Adrenal gland (tissue), 12 donors: ENCODE measurements around the gene VWA2. TPM values are rescaled to one million over a fixed set of nuclear protein-coding genes. Genes with fewer than 3 reads are reported as not detected.

Source experiments
- DNase-seq, 7 donors: peaks; one replicate each; pipeline ENCODE4 v3.0.0-alpha.2; 2019 to 2020
- H3K27ac ChIP-seq, 5 donors: fragments of 200-600 bp; sonication (generic) in 4 of 5; 1 replicate in 3 of 5; 2 replicates in 2 of 5; pipeline versions ENCODE4 v1.5.1 to v1.8.0; 2016 to 2020; ENCODE audit warnings: mild to moderate bottlenecking in 1 of 5
- H3K27me3 ChIP-seq: fragments of 200-600 bp; 2 replicates; pipeline ENCODE4 v1.8.0; 2021
- H3K36me3 ChIP-seq, 2 donors: fragments of 200-600 bp; replicated peaks in 1 of 2; 1 replicate in 1 of 2; 2 replicates in 1 of 2; pipeline versions ENCODE4 v1.5.1 to v1.8.0; 2018 to 2022
- H3K4me1 ChIP-seq, 2 donors: fragments of 200-600 bp; replicated peaks in 1 of 2; 1 replicate in 1 of 2; 2 replicates in 1 of 2; pipeline versions ENCODE4 v1.5.1 to v1.8.0; 2018 to 2021
- H3K4me3 ChIP-seq, 4 donors: fragments of 200-600 bp; sonication (generic) in 3 of 4; one replicate each; pipeline ENCODE4 v1.5.1; 2016 to 2018
- H3K9me3 ChIP-seq, 3 donors: fragments of 200-600 bp; sonication (generic) in 1 of 3; replicated peaks in 1 of 3; 1 replicate in 2 of 3; 2 replicates in 1 of 3; pipeline versions ENCODE4 v1.5.1 to v1.8.0; 2016 to 2021
- CTCF ChIP-seq, 6 experiments: fragments of 450-650 bp in 4 of 6; fragments of 200-600 bp in 2 of 6; sonication (generic) in 1 of 6; IDR thresholded peaks; 1 replicate in 5 of 6; 2 replicates in 1 of 6; pipeline versions ENCODE4 v1.5.1 to v1.8.0; 2016 to 2021; ENCODE audit warnings: antibody characterized with exemption in 6 of 6, mild to moderate bottlenecking in 2 of 6, moderate library complexity in 1 of 6
- POLR2A ChIP-seq, 2 donors: fragments of 450-650 bp; IDR thresholded peaks; one replicate each; pipeline ENCODE4 v1.6.1; 2017; ENCODE audit warnings: antibody characterized with exemption in 2 of 2, mild to moderate bottlenecking in 2 of 2, moderate library complexity in 1 of 2
- WGBS, 4 donors: extraction: QIAGEN DNeasy Blood & Tissue Kit in 2 of 4; methylation state at CpG; one replicate each; pipeline versions ENCODE4 v1.1.5 to v1.1.7; 2013 to 2017; 5-methylcytosine and 5-hydroxymethylcytosine counted together
- intact Hi-C, 2 donors: fragments of 100-400 bp; cut with DNase I; formaldehyde crosslinking; loops; one replicate each; pipeline versions ENCODE4 v1.14.1 to v1.15.0; 2022 to 2023
- polyA plus RNA-seq, 3 donors: library from polyadenylated mRNA; stranded (reverse); fragments of 200-250 nt in 2 of 3; fragments of 350-450 nt in 1 of 3; fragmentation: Illumina TruSeq in 1 of 3; extraction: RNeasy Lipid Tissue Mini Kit (QIAGEN cat#74804) in 1 of 3; gene quantifications; one replicate each; pipeline ENCODE4 v1.2.3, GENCODE V29; 2013 to 2014
- total RNA-seq, 9 donors: library from RNA; depleted of rRNA in 4 of 9; stranded (reverse); fragments of >200 nt in 4 of 9; fragments of 120-200 nt in 1 of 9; fragmentation: NEBNext Ultra II Directional in 1 of 9; extraction: Animal tissue kit (Norgen Biotek cat#: 25700) in 1 of 9; gene quantifications; one replicate each; pipeline versions ENCODE4 v1.1.0 to v1.2.4, GENCODE V29; 2013 to 2023
- donor health status: healthy with polysubstance abuse.
- donor health status: Bipolar disorder and iron deficiency.
- donor health status: DM: yes; HTN: yes; CAD: no.
- donor health status: DM: no; HTN: no; CAD: no.
- donor health status: DM: no; HTN: no; CAD: no.
- donor health status: DM: yes; HTN: yes; CAD: no.

The VWA2 gene
- total and polyA plus RNA-seq, 12 donors = 0.15 TPM; not detected in 11

GRCh38 chr10:114290038-114290437 is 51.0 kb downstream of the VWA2 start:
- H3K9me3 ChIP-seq = peaks cover 0 to 1% (median 0%) of the 10 kb centered on the region in 3 donors
- H3K4me3 ChIP-seq = no peak overlapping the region
- intact Hi-C loops = no loop called here
- no peaks in the 10 kb centered on the region for H3K4me1 ChIP-seq
- TF ChIP-seq CTCF (IDR thresholded peaks at IDR 0.05) (no peak), POLR2A (IDR thresholded peaks at IDR 0.05) (no peak)
- 90 to 95% (median 92%) methylated on average over 9 to 10 of the region's 10 CpGs for WGBS, 4 donors
- no peak overlapping the region for H3K27ac ChIP-seq
- no peaks in the 10 kb centered on the region for H3K27me3 ChIP-seq
- H3K36me3 ChIP-seq = no peaks in the 10 kb centered on the region
- no peak for DNase-seq

GRCh38 chr10:114291076-114291475 is 52.0 kb downstream of the VWA2 start:
- no peak for DNase-seq
- H3K4me3 ChIP-seq = no peak overlapping the region
- peaks cover 0 to 4% (median 0%) of the 10 kb centered on the region in 3 donors for H3K9me3 ChIP-seq
- intact Hi-C loops = no loop called here
- H3K27me3 ChIP-seq = no peaks in the 10 kb centered on the region
- no peak for TF ChIP-seq CTCF (IDR thresholded peaks at IDR 0.05)
- TF ChIP-seq POLR2A (IDR thresholded peaks at IDR 0.05) = no peak
- H3K36me3 ChIP-seq = no peaks in the 10 kb centered on the region
- WGBS, 4 donors = 74 to 88% (median 79%) methylated on average over 7 of the region's 7 CpGs
- no peak overlapping the region for H3K27ac ChIP-seq
- no peaks in the 10 kb centered on the region for H3K4me1 ChIP-seq

DNA sequence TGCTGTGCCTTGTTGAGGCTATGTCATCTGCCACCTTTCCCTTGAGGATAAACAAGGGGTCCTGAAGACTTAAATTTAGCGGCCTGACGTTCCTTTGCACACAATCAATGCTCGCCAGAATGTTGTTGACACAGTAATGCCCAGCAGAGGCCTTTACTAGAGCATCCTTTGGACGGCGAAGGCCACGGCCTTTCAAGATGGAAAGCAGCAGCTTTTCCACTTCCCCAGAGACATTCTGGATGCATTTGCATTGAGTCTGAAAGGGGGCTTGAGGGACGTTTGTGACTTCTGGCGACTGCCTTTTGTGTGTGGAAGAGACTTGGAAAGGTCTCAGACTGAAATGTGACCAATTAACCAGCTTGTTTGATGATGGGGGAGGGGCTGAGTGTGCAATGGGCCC is 52.5 kb downstream of the VWA2 start:
- DNase-seq = no peak
- H3K4me1 ChIP-seq = no peaks in the 10 kb centered on the region
- intact Hi-C loops = no loop called here
- 82 to 85% (median 84%) methylated on average over 8 of the region's 8 CpGs for WGBS, 4 donors
- no peaks in the 10 kb centered on the region for H3K27me3 ChIP-seq
- H3K4me3 ChIP-seq = no peak overlapping the region
- peaks cover 0 to 4% (median 0%) of the 10 kb centered on the region in 3 donors for H3K9me3 ChIP-seq
- no peak for TF ChIP-seq POLR2A (IDR thresholded peaks at IDR 0.05)
- TF ChIP-seq CTCF (IDR thresholded peaks at IDR 0.05) = no peak
- H3K36me3 ChIP-seq = no peaks in the 10 kb centered on the region
- no peak overlapping the region for H3K27ac ChIP-seq

- intact Hi-C loops = no loop called here
- DNase-seq = no peak
- Histone ChIP-seq H3K36me3 (no peaks in the 10 kb centered on the region), H3K4me1 (no peaks in the 10 kb centered on the region), H3K4me3 (no peak overlapping the region), H3K27ac (no peak overlapping the region), H3K9me3 (peaks cover 0 to 4% (median 0%) of the 10 kb centered on the region in 3 donors), H3K27me3 (no peaks in the 10 kb centered on the region)
- WGBS, 4 donors = 81 to 85% (median 83%) methylated on average over 5 of the region's 5 CpGs
- TF ChIP-seq POLR2A (IDR thresholded peaks at IDR 0.05) (no peak), CTCF (IDR thresholded peaks at IDR 0.05) (no peak)
These were observed 54.0 kb downstream of the VWA2 start for GRCh38 chr10:114293075-114293474.
